ENCODE measurements around the gene CYRIA.

- TF ChIP-seq GATA3 (IDR thresholded peaks at IDR 0.05; ENCODE audit: low read depth, low read length) (no peak), GATA2 (IDR thresholded peaks at IDR 0.05; ENCODE audit: low read depth, low read length) (no peak)
These were observed 36.6 kb downstream of the CYRIA start for GRCh38 chr2:16629044-16629443.

All from SH-SY5Y (cell line).